HepG2 (cell line): ENCODE measurements around the gene PKMYT1. TPM values are rescaled to one million over a fixed set of nuclear protein-coding genes. Genes with fewer than 3 reads are reported as not detected.

Experiments used
- AKAP8 ChIP-seq: sonication (generic); formaldehyde crosslinking; IDR thresholded peaks from 2 replicates; pipeline ENCODE4 v1.5.1; 2020; ENCODE audit warnings: mild to moderate bottlenecking, missing genetic modification reagents
- ARNTL ChIP-seq: sonication (generic); formaldehyde crosslinking; IDR thresholded peaks from 2 replicates; pipeline ENCODE4 v1.4.0; 2020; ENCODE audit warnings: mild to moderate bottlenecking, missing genetic modification reagents
- ASH2L ChIP-seq: fragments of 300-600, 200-600 bp; sonication (generic); IDR thresholded peaks from 2 replicates; pipeline ENCODE4 v1.7.0; 2017; ENCODE audit warnings: low read depth, mild to moderate bottlenecking, moderate library complexity, mixed read lengths, low read length; ENCODE audit not compliant: insufficient read length
- BORCS8-MEF2B ChIP-seq: sonication (generic); formaldehyde crosslinking; IDR thresholded peaks from 2 replicates; pipeline ENCODE4 v1.8.0; 2022; ENCODE audit warnings: mild to moderate bottlenecking, missing genetic modification reagents
- FOSL2 ChIP-seq: sonication (generic); formaldehyde crosslinking; IDR thresholded peaks from 2 replicates; pipeline ENCODE4 v1.4.0; 2020; ENCODE audit warnings: missing genetic modification reagents
- GPN1 ChIP-seq: sonication (generic); formaldehyde crosslinking; IDR thresholded peaks from 2 replicates; pipeline ENCODE4 v1.5.1; 2020; ENCODE audit warnings: missing genetic modification reagents, borderline replicate concordance
- HDAC2 ChIP-seq: sonication (generic); formaldehyde crosslinking; IDR thresholded peaks from 2 replicates; pipeline ENCODE4 v1.4.0; 2020; ENCODE audit warnings: missing genetic modification reagents
- NFYB ChIP-seq: sonication (generic); formaldehyde crosslinking; IDR thresholded peaks from 2 replicates; pipeline ENCODE4 v1.4.0; 2020; ENCODE audit warnings: missing genetic modification reagents
- NRL ChIP-seq: sonication (generic); formaldehyde crosslinking; IDR thresholded peaks from 2 replicates; pipeline ENCODE4 v1.5.0; 2020; ENCODE audit warnings: missing genetic modification reagents, mild to moderate bottlenecking, moderate library complexity, borderline replicate concordance
- PHF21A ChIP-seq: sonication (generic); formaldehyde crosslinking; IDR thresholded peaks from 2 replicates; pipeline ENCODE4 v1.5.0; 2020; ENCODE audit warnings: mild to moderate bottlenecking, missing genetic modification reagents
- PITX1 ChIP-seq: sonication (generic); formaldehyde crosslinking; IDR thresholded peaks from 2 replicates; pipeline ENCODE4 v1.5.1; 2020; ENCODE audit warnings: mild to moderate bottlenecking, missing genetic modification reagents
- PPARG ChIP-seq: conservative IDR thresholded peaks from 2 replicates; pipeline ENCODE4 v1.6.1; 2016; ENCODE audit warnings: missing biosample characterization, missing genetic modification reagents
- RXRA ChIP-seq: sonication (generic); formaldehyde crosslinking; IDR thresholded peaks from 2 replicates; pipeline ENCODE4 v1.5.1; 2020; ENCODE audit warnings: missing genetic modification reagents
- RXRB ChIP-seq: IDR thresholded peaks from 2 replicates; pipeline ENCODE4 v1.6.1; 2016; ENCODE audit warnings: borderline replicate concordance, missing genetic modification reagents, missing compliant biosample characterization
- SOX6 ChIP-seq, 2 experiments: fragments of 450-650 bp in 1 of 2; sonication (generic) in 1 of 2; formaldehyde crosslinking in 1 of 2; IDR thresholded peaks; 2 replicates each; pipeline versions ENCODE4 v1.4.0 to v1.6.1; 2017 to 2020; ENCODE audit warnings: antibody characterized with exemption in 1 of 2, mild to moderate bottlenecking in 1 of 2, missing genetic modification reagents in 1 of 2
- TAF1 ChIP-seq: sonication (generic); formaldehyde crosslinking; IDR thresholded peaks from 2 replicates; pipeline ENCODE4 v1.4.0; 2020; ENCODE audit warnings: missing genetic modification reagents
- TBX2 ChIP-seq: sonication (generic); formaldehyde crosslinking; IDR thresholded peaks from 2 replicates; pipeline ENCODE4 v1.5.0; 2020; ENCODE audit warnings: missing genetic modification reagents, mild to moderate bottlenecking, borderline replicate concordance
- ZEB1 ChIP-seq: IDR thresholded peaks from 2 replicates; pipeline ENCODE4 v1.6.1; 2012; ENCODE audit warnings: mild to moderate bottlenecking, low read depth, inconsistent platforms; ENCODE audit not compliant: insufficient replicate concordance
- ZNF230 ChIP-seq: sonication (generic); formaldehyde crosslinking; IDR thresholded peaks from 2 replicates; pipeline ENCODE4 v1.4.0; 2020; ENCODE audit warnings: mild to moderate bottlenecking, missing genetic modification reagents
- ZNF737 ChIP-seq: sonication (generic); formaldehyde crosslinking; IDR thresholded peaks from 2 replicates; pipeline ENCODE4 v1.5.0; 2020; ENCODE audit warnings: missing genetic modification reagents, mild to moderate bottlenecking, borderline replicate concordance
- ZNF780A ChIP-seq: sonication (generic); formaldehyde crosslinking; IDR thresholded peaks from 2 replicates; pipeline ENCODE4 v1.8.0; 2022; ENCODE audit warnings: mild to moderate bottlenecking, missing genetic modification reagents, moderate library complexity
- polyA plus RNA-seq, 8 experiments: library from polyadenylated mRNA; depleted of rRNA in 3 of 8; stranded (reverse) in 7 of 8; unstranded in 1 of 8; fragments of >200 nt; fragmentation: Illumina TruSeq in 4 of 8; extraction: Trizol in 4 of 8; gene quantifications; 2 replicates each; pipeline versions ENCODE4 v1.2.1 to v1.2.3, GENCODE V29; 2011 to 2016; ENCODE audit warnings: low read depth in 4 of 8, missing spikeins in 1 of 8, mixed read lengths in 1 of 8; ENCODE audit not compliant: insufficient read depth in 1 of 8
- total RNA-seq, 5 experiments: library from RNA; depleted of rRNA; stranded (reverse); fragments of >200 nt; fragmentation: Illumina TruSeq; extraction: Trizol; gene quantifications; 2 replicates each; pipeline ENCODE4 v1.2.3, GENCODE V29; 2016; ENCODE audit warnings: low read depth in 1 of 5
- TF ChIP-seq, protein P1 (sequence below): sonication (generic); formaldehyde crosslinking; IDR thresholded peaks from 2 replicates; pipeline ENCODE4 v1.5.1; 2020; ENCODE audit warnings: mild to moderate bottlenecking, missing genetic modification reagents, moderate library complexity
- TF ChIP-seq, protein P2 (sequence below): sonication (generic); formaldehyde crosslinking; IDR thresholded peaks from 2 replicates; pipeline ENCODE4 v1.5.1; 2020; ENCODE audit warnings: mild to moderate bottlenecking, missing genetic modification reagents

Gene PKMYT1
- total and polyA plus RNA-seq, 2 of the 13 experiments (the other 11 are each of a cell fraction or from before 2014, with no cell fraction given): 7.0 to 27.8 TPM

DNA sequence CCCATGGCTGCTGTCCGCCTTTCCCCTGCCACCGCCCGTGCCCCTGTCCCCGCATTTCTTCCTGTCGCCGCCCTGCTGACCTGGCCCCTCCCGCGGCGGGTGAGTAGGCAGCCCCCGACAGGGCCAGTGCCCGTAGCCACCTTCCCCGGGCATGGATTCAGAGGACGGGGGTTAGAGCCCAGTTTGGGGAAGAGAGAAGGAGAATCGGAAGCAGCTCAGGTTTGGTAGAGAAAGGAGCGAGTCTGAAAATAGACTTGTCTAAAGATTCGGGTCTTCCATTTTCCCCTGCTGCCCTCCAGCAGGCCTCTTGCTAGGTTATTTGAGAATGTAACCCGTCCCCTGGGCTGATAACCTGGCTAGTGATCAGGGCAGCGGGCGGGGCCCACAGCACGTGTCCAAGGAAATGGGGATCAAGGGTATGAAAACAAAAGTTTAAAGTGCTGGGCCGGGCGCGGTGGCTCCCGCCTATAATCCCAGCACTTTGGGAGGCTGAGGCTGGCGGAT lies 24.6 kb upstream of the PKMYT1 start (continued):
- peak; percentile 26; the same call in 1 of the 2 replicates for TF ChIP-seq NFYB (CRISPR knock-in tag)
- no peak for TF ChIP-seq ZNF230 (CRISPR knock-in tag)
- TF ChIP-seq, protein P1, sequence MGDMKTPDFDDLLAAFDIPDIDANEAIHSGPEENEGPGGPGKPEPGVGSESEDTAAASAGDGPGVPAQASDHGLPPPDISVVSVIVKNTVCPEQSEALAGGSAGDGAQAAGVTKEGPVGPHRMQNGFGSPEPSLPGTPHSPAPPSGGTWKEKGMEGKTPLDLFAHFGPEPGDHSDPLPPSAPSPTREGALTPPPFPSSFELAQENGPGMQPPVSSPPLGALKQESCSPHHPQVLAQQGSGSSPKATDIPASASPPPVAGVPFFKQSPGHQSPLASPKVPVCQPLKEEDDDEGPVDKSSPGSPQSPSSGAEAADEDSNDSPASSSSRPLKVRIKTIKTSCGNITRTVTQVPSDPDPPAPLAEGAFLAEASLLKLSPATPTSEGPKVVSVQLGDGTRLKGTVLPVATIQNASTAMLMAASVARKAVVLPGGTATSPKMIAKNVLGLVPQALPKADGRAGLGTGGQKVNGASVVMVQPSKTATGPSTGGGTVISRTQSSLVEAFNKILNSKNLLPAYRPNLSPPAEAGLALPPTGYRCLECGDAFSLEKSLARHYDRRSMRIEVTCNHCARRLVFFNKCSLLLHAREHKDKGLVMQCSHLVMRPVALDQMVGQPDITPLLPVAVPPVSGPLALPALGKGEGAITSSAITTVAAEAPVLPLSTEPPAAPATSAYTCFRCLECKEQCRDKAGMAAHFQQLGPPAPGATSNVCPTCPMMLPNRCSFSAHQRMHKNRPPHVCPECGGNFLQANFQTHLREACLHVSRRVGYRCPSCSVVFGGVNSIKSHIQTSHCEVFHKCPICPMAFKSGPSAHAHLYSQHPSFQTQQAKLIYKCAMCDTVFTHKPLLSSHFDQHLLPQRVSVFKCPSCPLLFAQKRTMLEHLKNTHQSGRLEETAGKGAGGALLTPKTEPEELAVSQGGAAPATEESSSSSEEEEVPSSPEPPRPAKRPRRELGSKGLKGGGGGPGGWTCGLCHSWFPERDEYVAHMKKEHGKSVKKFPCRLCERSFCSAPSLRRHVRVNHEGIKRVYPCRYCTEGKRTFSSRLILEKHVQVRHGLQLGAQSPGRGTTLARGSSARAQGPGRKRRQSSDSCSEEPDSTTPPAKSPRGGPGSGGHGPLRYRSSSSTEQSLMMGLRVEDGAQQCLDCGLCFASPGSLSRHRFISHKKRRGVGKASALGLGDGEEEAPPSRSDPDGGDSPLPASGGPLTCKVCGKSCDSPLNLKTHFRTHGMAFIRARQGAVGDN (CRISPR knock-in tag): peak; percentile 13; the same call in 1 of the 2 replicates
- TF ChIP-seq SOX6 (IDR thresholded peaks at IDR 0.05): no peak
- 0 out of 2 replicates have a peak, but pooled peaks have one; percentile 39 for TF ChIP-seq SOX6 (CRISPR knock-in tag; IDR thresholded peaks at IDR 0.05)
- TF ChIP-seq HDAC2 (CRISPR knock-in tag): peak; percentile 29; the same call in 1 of the 2 replicates
- TF ChIP-seq PITX1 (CRISPR knock-in tag): no peak; the same call in 1 of the 2 replicates
- no peak for TF ChIP-seq GPN1 (CRISPR knock-in tag)
- TF ChIP-seq, protein P2, sequence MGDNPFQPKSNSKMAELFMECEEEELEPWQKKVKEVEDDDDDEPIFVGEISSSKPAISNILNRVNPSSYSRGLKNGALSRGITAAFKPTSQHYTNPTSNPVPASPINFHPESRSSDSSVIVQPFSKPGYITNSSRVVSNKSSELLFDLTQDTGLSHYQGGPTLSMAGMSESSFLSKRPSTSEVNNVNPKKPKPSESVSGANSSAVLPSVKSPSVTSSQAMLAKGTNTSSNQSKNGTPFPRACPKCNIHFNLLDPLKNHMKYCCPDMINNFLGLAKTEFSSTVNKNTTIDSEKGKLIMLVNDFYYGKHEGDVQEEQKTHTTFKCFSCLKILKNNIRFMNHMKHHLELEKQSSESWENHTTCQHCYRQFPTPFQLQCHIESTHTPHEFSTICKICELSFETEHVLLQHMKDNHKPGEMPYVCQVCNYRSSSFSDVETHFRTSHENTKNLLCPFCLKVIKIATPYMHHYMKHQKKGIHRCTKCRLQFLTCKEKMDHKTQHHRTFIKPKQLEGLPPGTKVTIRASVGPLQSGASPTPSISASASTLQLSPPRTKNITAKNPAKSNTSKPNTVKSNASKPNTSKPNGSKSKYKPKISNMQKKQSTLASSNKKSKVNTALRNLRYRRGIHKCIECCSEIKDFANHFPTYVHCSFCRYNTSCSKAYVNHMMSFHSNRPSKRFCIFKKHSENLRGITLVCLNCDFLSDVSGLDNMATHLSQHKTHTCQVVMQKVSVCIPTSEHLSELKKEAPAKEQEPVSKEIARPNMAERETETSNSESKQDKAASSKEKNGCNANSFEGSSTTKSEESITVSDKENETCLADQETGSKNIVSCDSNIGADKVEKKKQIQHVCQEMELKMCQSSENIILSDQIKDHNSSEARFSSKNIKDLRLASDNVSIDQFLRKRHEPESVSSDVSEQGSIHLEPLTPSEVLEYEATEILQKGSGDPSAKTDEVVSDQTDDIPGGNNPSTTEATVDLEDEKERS (CRISPR knock-in tag): 0 out of 2 replicates have a peak, but pooled peaks have one; percentile 6
- no peak for TF ChIP-seq ZNF780A
- peak; percentile 60 for TF ChIP-seq ZEB1
- no peak for TF ChIP-seq AKAP8 (CRISPR knock-in tag)
- 0 out of 2 replicates have a peak, but pooled peaks have one; percentile 42 for TF ChIP-seq TBX2 (CRISPR knock-in tag)
- TF ChIP-seq ZNF737 (CRISPR knock-in tag): no peak
- 0 out of 2 replicates have a peak, but pooled peaks have one; percentile 35 for TF ChIP-seq NRL (CRISPR knock-in tag)
- TF ChIP-seq ASH2L: no peak
- 0 out of 2 replicates have a peak, but pooled peaks have one; percentile 51 for TF ChIP-seq FOSL2
- TF ChIP-seq ARNTL (CRISPR knock-in tag): peak; percentile 79
- TF ChIP-seq PHF21A (CRISPR knock-in tag): peak; percentile 71
- peak; percentile 49; the same call in 1 of the 2 replicates for TF ChIP-seq RXRB
- TF ChIP-seq TAF1 (CRISPR knock-in tag): 0 out of 2 replicates have a peak, but pooled peaks have one; percentile 13
- no peak for TF ChIP-seq PPARG (CRISPR knock-in tag)
- 0 out of 2 replicates have a peak, but pooled peaks have one; percentile 33 for TF ChIP-seq RXRA (CRISPR knock-in tag)
- peak; percentile 35; the same call in 1 of the 2 replicates for TF ChIP-seq BORCS8-MEF2B
